ENCODE results near the gene PXDN. TPM values are rescaled to one million over a fixed set of nuclear protein-coding genes. Genes with fewer than 3 reads are reported as not detected.
"Not testable (repeated sequence)": the region's sequence is repeated elsewhere in the genome, so short reads cannot be mapped to it uniquely, and the experiment has no call there.

The PXDN gene
- total and polyA plus RNA-seq, 4 donors, result 10.6 to 109 (median 81.7) TPM

GRCh38 chr2:1758774-1759610, 14.7 kb upstream of the PXDN start:
- no peak overlapping the region for H3K4me3 ChIP-seq (ENCODE audit: low read length in 2 of 2)
- ATAC-seq (ENCODE audit: low FRiP score) (no peak), DNase-seq (peak in 1 of 2 donors; percentile 59)
- no peaks in the 10 kb centered on the region for H3K27me3 ChIP-seq (ENCODE audit: control insufficient read depth in 1 of 2, insufficient read depth in 2 of 2, low read length in 1 of 2)
- WGBS, 2 donors, result 97% methylated on average over 26 of the region's 26 CpGs
- intact Hi-C loops (cut with DNase I), result no loop called here
- no peak overlapping the region for H3K27ac ChIP-seq (ENCODE audit: low read depth in 1 of 2, low read length in 2 of 2)
- H3K9me3 ChIP-seq (ENCODE audit: control insufficient read depth, low read length), result no peaks in the 10 kb centered on the region
- no peaks in the 10 kb centered on the region for H3K36me3 ChIP-seq (ENCODE audit: control insufficient read depth in 1 of 2, insufficient read depth in 2 of 2, low read length in 1 of 2)
- H3K4me1 ChIP-seq (ENCODE audit: control insufficient read depth in 1 of 2, insufficient read depth in 2 of 2, low read length in 2 of 2), result no peaks in the 10 kb centered on the region

DNA sequence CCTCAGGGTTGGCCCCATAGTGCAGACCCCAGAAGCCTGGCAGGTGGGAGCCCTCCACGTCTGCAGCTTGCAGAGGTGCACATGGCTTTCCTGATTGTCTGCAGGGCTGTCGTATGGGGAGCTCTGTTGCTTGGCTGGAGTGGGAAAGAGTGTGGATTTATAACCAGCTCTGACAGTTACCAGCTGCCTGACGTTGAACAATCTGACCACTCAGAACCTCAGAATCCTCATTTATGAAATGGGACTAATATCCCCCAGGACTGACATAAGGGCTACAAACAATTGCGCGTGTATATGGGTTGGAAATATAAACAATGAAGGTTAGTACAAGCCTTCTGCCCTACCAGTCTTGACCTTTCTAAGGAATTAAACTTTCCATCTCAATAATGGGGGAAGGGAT, 13.9 kb upstream of the PXDN start:
- Histone ChIP-seq H3K36me3 (ENCODE audit: control insufficient read depth in 1 of 2, insufficient read depth in 2 of 2, low read length in 1 of 2) (no peaks in the 10 kb centered on the region), H3K4me3 (ENCODE audit: low read length in 2 of 2) (no peak overlapping the region), H3K4me1 (ENCODE audit: control insufficient read depth in 1 of 2, insufficient read depth in 2 of 2, low read length in 2 of 2) (no peaks in the 10 kb centered on the region), H3K27me3 (ENCODE audit: control insufficient read depth in 1 of 2, insufficient read depth in 2 of 2, low read length in 1 of 2) (no peaks in the 10 kb centered on the region), H3K27ac (ENCODE audit: low read depth in 1 of 2, low read length in 2 of 2) (no peak overlapping the region), H3K9me3 (ENCODE audit: control insufficient read depth, low read length) (no peaks in the 10 kb centered on the region)
- no peak for ATAC-seq (ENCODE audit: low FRiP score)
- intact Hi-C loops (cut with DNase I), result no loop called here
- 89 to 90% methylated on average over 5 of the region's 5 CpGs for WGBS, 2 donors
- DNase-seq, result peak in 1 of 2 donors; percentile 28

DNA sequence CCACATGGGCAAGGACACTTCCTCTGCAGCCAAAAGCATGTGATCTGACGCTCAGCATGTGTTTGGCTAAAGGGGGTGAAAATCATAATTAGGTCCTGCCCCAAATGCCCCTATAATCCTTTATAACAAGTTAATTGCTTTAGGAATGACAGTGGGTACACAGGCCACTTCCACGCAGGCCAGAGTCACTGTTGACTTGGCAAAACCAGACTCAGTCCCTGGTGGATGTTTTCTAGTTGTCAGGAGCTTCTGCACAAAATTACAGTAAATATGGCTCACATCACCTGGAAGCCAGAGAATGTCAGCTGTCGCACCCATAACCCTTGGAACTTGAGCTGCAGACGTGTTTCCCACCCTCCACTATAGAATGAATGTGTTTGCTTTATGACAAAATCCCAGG, 13.3 kb upstream of the PXDN start:
- Histone ChIP-seq H3K9me3 (ENCODE audit: control insufficient read depth, low read length) (no peaks in the 10 kb centered on the region), H3K4me3 (ENCODE audit: low read length in 2 of 2) (no peak overlapping the region), H3K27ac (ENCODE audit: low read depth in 1 of 2, low read length in 2 of 2) (no peak overlapping the region), H3K36me3 (ENCODE audit: control insufficient read depth in 1 of 2, insufficient read depth in 2 of 2, low read length in 1 of 2) (no peaks in the 10 kb centered on the region), H3K4me1 (ENCODE audit: control insufficient read depth in 1 of 2, insufficient read depth in 2 of 2, low read length in 2 of 2) (no peaks in the 10 kb centered on the region), H3K27me3 (ENCODE audit: control insufficient read depth in 1 of 2, insufficient read depth in 2 of 2, low read length in 1 of 2) (no peaks in the 10 kb centered on the region)
- ATAC-seq (ENCODE audit: low FRiP score), result no peak
- DNase-seq, result no peak
- intact Hi-C loops (cut with DNase I), result no loop called here
- WGBS, 2 donors, result 91 to 95% methylated on average over 4 of the region's 4 CpGs

- WGBS, 2 donors, result 94 to 95% methylated on average over 12 of the region's 12 CpGs
- H3K27me3 ChIP-seq (ENCODE audit: control insufficient read depth in 1 of 2, insufficient read depth in 2 of 2, low read length in 1 of 2), result not testable (repeated sequence)
These were observed 12.8 kb upstream of the PXDN start for GRCh38 chr2:1757146-1757545.

GRCh38 chr2:1756456-1756855, 12.1 kb upstream of the PXDN start:
- intact Hi-C loops (cut with DNase I), result no loop called here
- no peak overlapping the region for H3K27ac ChIP-seq (ENCODE audit: low read depth in 1 of 2, low read length in 2 of 2)
- WGBS, 2 donors, result 95 to 97% methylated on average over 10 of the region's 10 CpGs

More at GRCh38 chr2:1757146-1757545, 12.8 kb upstream of the PXDN start:
- ATAC-seq (ENCODE audit: low FRiP score); intact Hi-C loops (cut with DNase I); H3K27ac ChIP-seq (ENCODE audit: low read depth in 1 of 2, low read length in 2 of 2); H3K4me3 ChIP-seq (ENCODE audit: low read length in 2 of 2); DNase-seq; H3K4me1 ChIP-seq (ENCODE audit: control insufficient read depth in 1 of 2, insufficient read depth in 2 of 2, low read length in 2 of 2); H3K36me3 ChIP-seq (ENCODE audit: control insufficient read depth in 1 of 2, insufficient read depth in 2 of 2, low read length in 1 of 2); H3K9me3 ChIP-seq (ENCODE audit: control insufficient read depth, low read length): not testable (repeated sequence)

GRCh38 chr2:1755436-1756191, 11.3 kb upstream of the PXDN start:
- no peaks in the 10 kb centered on the region for H3K9me3 ChIP-seq (ENCODE audit: control insufficient read depth, low read length)
- H3K4me3 ChIP-seq (ENCODE audit: low read length in 2 of 2), result no peak overlapping the region
- no peak overlapping the region for H3K27ac ChIP-seq (ENCODE audit: low read depth in 1 of 2, low read length in 2 of 2)
- H3K27me3 ChIP-seq (ENCODE audit: control insufficient read depth in 1 of 2, insufficient read depth in 2 of 2, low read length in 1 of 2), result no peaks in the 10 kb centered on the region
- no peak for ATAC-seq (ENCODE audit: low FRiP score)
- 77 to 79% methylated on average over 18 of the region's 18 CpGs for WGBS, 2 donors
- no peaks in the 10 kb centered on the region for H3K4me1 ChIP-seq (ENCODE audit: control insufficient read depth in 1 of 2, insufficient read depth in 2 of 2, low read length in 2 of 2)
- intact Hi-C loops (cut with DNase I), result no loop called here
- peak in 1 of 2 donors; percentile 33 for DNase-seq
- no peaks in the 10 kb centered on the region for H3K36me3 ChIP-seq (ENCODE audit: control insufficient read depth in 1 of 2, insufficient read depth in 2 of 2, low read length in 1 of 2)

More at GRCh38 chr2:1756456-1756855, 12.1 kb upstream of the PXDN start:
- Histone ChIP-seq H3K9me3 (ENCODE audit: control insufficient read depth, low read length) (no peaks in the 10 kb centered on the region), H3K4me1 (ENCODE audit: control insufficient read depth in 1 of 2, insufficient read depth in 2 of 2, low read length in 2 of 2) (no peaks in the 10 kb centered on the region), H3K4me3 (ENCODE audit: low read length in 2 of 2) (no peak overlapping the region), H3K36me3 (ENCODE audit: control insufficient read depth in 1 of 2, insufficient read depth in 2 of 2, low read length in 1 of 2) (no peaks in the 10 kb centered on the region), H3K27me3 (ENCODE audit: control insufficient read depth in 1 of 2, insufficient read depth in 2 of 2, low read length in 1 of 2) (no peaks in the 10 kb centered on the region)
- DNase-seq (peak in 1 of 2 donors; percentile 65), ATAC-seq (ENCODE audit: low FRiP score) (no peak)

- Histone ChIP-seq H3K9me3 (ENCODE audit: control insufficient read depth, low read length) (no peaks in the 10 kb centered on the region), H3K27me3 (ENCODE audit: control insufficient read depth in 1 of 2, insufficient read depth in 2 of 2, low read length in 1 of 2) (no peaks in the 10 kb centered on the region), H3K36me3 (ENCODE audit: control insufficient read depth in 1 of 2, insufficient read depth in 2 of 2, low read length in 1 of 2) (no peaks in the 10 kb centered on the region), H3K4me1 (ENCODE audit: control insufficient read depth in 1 of 2, insufficient read depth in 2 of 2, low read length in 2 of 2) (no peaks in the 10 kb centered on the region), H3K27ac (ENCODE audit: low read depth in 1 of 2, low read length in 2 of 2) (no peak overlapping the region), H3K4me3 (ENCODE audit: low read length in 2 of 2) (no peak overlapping the region)
- peak in 1 of 2 donors; percentile 49 for DNase-seq
- WGBS, 2 donors, result 93 to 95% methylated on average over 16 of the region's 16 CpGs
- ATAC-seq (ENCODE audit: low FRiP score), result no peak
- intact Hi-C loops (cut with DNase I), result no loop called here
These were observed 10.3 kb upstream of the PXDN start for GRCh38 chr2:1754461-1755170.

- Histone ChIP-seq H3K4me3 (ENCODE audit: low read length in 2 of 2) (no peak overlapping the region), H3K27ac (ENCODE audit: low read depth in 1 of 2, low read length in 2 of 2) (no peak overlapping the region), H3K27me3 (ENCODE audit: control insufficient read depth in 1 of 2, insufficient read depth in 2 of 2, low read length in 1 of 2) (no peaks in the 10 kb centered on the region), H3K36me3 (ENCODE audit: control insufficient read depth in 1 of 2, insufficient read depth in 2 of 2, low read length in 1 of 2) (no peaks in the 10 kb centered on the region), H3K4me1 (ENCODE audit: control insufficient read depth in 1 of 2, insufficient read depth in 2 of 2, low read length in 2 of 2) (no peaks in the 10 kb centered on the region), H3K9me3 (ENCODE audit: control insufficient read depth, low read length) (no peaks in the 10 kb centered on the region)
- ATAC-seq (ENCODE audit: low FRiP score) (no peak), DNase-seq (peak in 1 of 2 donors; percentile 39)
- 90 to 92% methylated on average over 12 of the region's 12 CpGs for WGBS, 2 donors
- intact Hi-C loops (cut with DNase I), result no loop called here
These were observed 9.7 kb upstream of the PXDN start for GRCh38 chr2:1754046-1754445.
